HEK293 (cell line): ENCODE data around the gene ADAMTS12.

Experiments
- CTCF ChIA-PET: fragments of 350-600 bp; formaldehyde crosslinking; extraction: SDS; loops from one replicate; lab custom pipeline; 2021; ENCODE audit warnings: antibody characterized with exemption; lab: Yijun Ruan, JAX
- POLR2A ChIA-PET: fragments of 300-600 bp; formaldehyde crosslinking; extraction: SDS; loops from one replicate; lab custom pipeline; 2020; ENCODE audit warnings: antibody characterized with exemption, inconsistent platforms; lab: Yijun Ruan, JAX
- H3K27ac ChIP-seq: fragments of 200-500 bp; sonication (Bioruptor generic); 2 replicates; pipeline ENCODE4 v1.5.1; 2014; ENCODE audit warnings: low read depth, low read length, control low read depth, inconsistent platforms; ENCODE audit errors: extremely low read depth
- H3K36me3 ChIP-seq, 2 experiments: fragments of 200-500 bp in 1 of 2; sonication (Bioruptor generic) in 1 of 2; 1 replicate in 1 of 2; 2 replicates in 1 of 2; pipeline ENCODE4 v1.5.1; 2014 to 2017; ENCODE audit warnings: inconsistent platforms in 2 of 2, low read length in 2 of 2; ENCODE audit not compliant: control insufficient read depth in 2 of 2, insufficient read depth in 1 of 2
- H3K4me1 ChIP-seq: fragments of 200-500 bp; sonication (Bioruptor generic); 2 replicates; pipeline ENCODE4 v1.5.1; 2014; ENCODE audit warnings: mild to moderate bottlenecking, low read length, inconsistent platforms; ENCODE audit not compliant: control insufficient read depth, insufficient read depth
- H3K4me3 ChIP-seq: 2 replicates; pipeline ENCODE4 v1.5.1; 2011; ENCODE audit warnings: low read depth, mild to moderate bottlenecking, control low read depth, low read length, moderate library complexity
- H3K9me3 ChIP-seq: fragments of 200-500 bp; sonication (Bioruptor generic); 2 replicates; pipeline ENCODE4 v1.5.1; 2014; ENCODE audit warnings: low read depth, low read length, inconsistent platforms; ENCODE audit not compliant: control insufficient read depth, insufficient read depth
- BCL11B ChIP-seq: fragments of 450-650 bp; formaldehyde crosslinking; IDR thresholded peaks from 2 replicates; pipeline ENCODE4 v1.5.1; 2016; ENCODE audit warnings: low read depth, missing biosample characterization, missing genetic modification characterization
- HOXD13 ChIP-seq: sonication (generic); formaldehyde crosslinking; IDR thresholded peaks from 2 replicates; pipeline ENCODE4 v1.8.0; 2022; ENCODE audit warnings: missing genetic modification reagents, borderline replicate concordance
- KLF1 ChIP-seq: fragments of 450-650 bp; formaldehyde crosslinking; IDR thresholded peaks from 2 replicates; pipeline ENCODE4 v1.5.1; 2016; ENCODE audit warnings: missing biosample characterization, missing genetic modification characterization
- KLF8 ChIP-seq: fragments of 450-650 bp; formaldehyde crosslinking; IDR thresholded peaks from 2 replicates; pipeline ENCODE4 v1.5.1; 2016; ENCODE audit warnings: missing biosample characterization, missing genetic modification characterization
- MEIS1 ChIP-seq: sonication (generic); formaldehyde crosslinking; IDR thresholded peaks from 2 replicates; pipeline ENCODE4 v1.8.1; 2022; ENCODE audit warnings: missing genetic modification reagents, mild to moderate bottlenecking, borderline replicate concordance
- OSR2 ChIP-seq: fragments of 450-650 bp; formaldehyde crosslinking; IDR thresholded peaks from 2 replicates; pipeline ENCODE4 v1.5.1; 2016; ENCODE audit warnings: missing biosample characterization, missing genetic modification characterization
- OVOL3 ChIP-seq: fragments of 450-650 bp; formaldehyde crosslinking; IDR thresholded peaks from 2 replicates; pipeline ENCODE4 v1.5.1; 2016; ENCODE audit warnings: missing biosample characterization, missing genetic modification characterization
- PBX3 ChIP-seq: sonication (generic); formaldehyde crosslinking; IDR thresholded peaks from 2 replicates; pipeline ENCODE4 v1.8.1; 2022; ENCODE audit warnings: mild to moderate bottlenecking, moderate library complexity, missing genetic modification reagents
- SCRT1 ChIP-seq: fragments of 450-650 bp; formaldehyde crosslinking; IDR thresholded peaks from 2 replicates; pipeline ENCODE4 v1.5.1; 2016; ENCODE audit warnings: missing biosample characterization, missing genetic modification characterization, borderline replicate concordance
- SCRT2 ChIP-seq: fragments of 450-650 bp; formaldehyde crosslinking; IDR thresholded peaks from 2 replicates; pipeline ENCODE4 v1.5.1; 2016; ENCODE audit warnings: missing biosample characterization, missing genetic modification characterization
- SP7 ChIP-seq: fragments of 450-650 bp; formaldehyde crosslinking; IDR thresholded peaks from 2 replicates; pipeline ENCODE4 v1.5.1; 2016; ENCODE audit warnings: missing biosample characterization, missing genetic modification characterization
- TRIM28 ChIP-seq: IDR thresholded peaks from 2 replicates; pipeline ENCODE4 v1.6.1; 2011; ENCODE audit warnings: low read length, control low read depth, borderline replicate concordance
- YY1 ChIP-seq: fragments of 450-650 bp; formaldehyde crosslinking; IDR thresholded peaks from 2 replicates; pipeline ENCODE4 v1.5.1; 2018; ENCODE audit warnings: missing biosample characterization, missing genetic modification characterization
- ZNF174 ChIP-seq: fragments of 450-650 bp; formaldehyde crosslinking; IDR thresholded peaks from 2 replicates; pipeline ENCODE4 v1.5.0; 2017; ENCODE audit warnings: missing biosample characterization, mild to moderate bottlenecking, missing genetic modification characterization
- ZNF2 ChIP-seq: fragments of 450-650 bp; formaldehyde crosslinking; IDR thresholded peaks from 2 replicates; pipeline ENCODE4 v1.5.1; 2016; ENCODE audit warnings: missing biosample characterization, missing genetic modification characterization
- ZNF23 ChIP-seq: fragments of 450-650 bp; formaldehyde crosslinking; IDR thresholded peaks from 2 replicates; pipeline ENCODE4 v1.5.1; 2016; ENCODE audit warnings: missing biosample characterization, missing genetic modification characterization, borderline replicate concordance
- ZNF518A ChIP-seq: fragments of 450-650 bp; formaldehyde crosslinking; conservative IDR thresholded peaks from 2 replicates; pipeline ENCODE4 v1.5.1; 2016; ENCODE audit warnings: low read depth, missing biosample characterization, missing genetic modification characterization
- ZNF561 ChIP-seq: fragments of 450-650 bp; IDR thresholded peaks from 2 replicates; pipeline ENCODE4 v1.5.1; 2018; ENCODE audit warnings: missing biosample characterization, missing genetic modification characterization, borderline replicate concordance
- ZNF585B ChIP-seq: fragments of 450-650 bp; formaldehyde crosslinking; IDR thresholded peaks from 2 replicates; pipeline ENCODE4 v1.5.1; 2016; ENCODE audit warnings: missing biosample characterization, missing genetic modification characterization
- ZNF645 ChIP-seq: fragments of 450-650 bp; formaldehyde crosslinking; IDR thresholded peaks from 2 replicates; pipeline ENCODE4; 2016; ENCODE audit warnings: missing biosample characterization, missing genetic modification characterization
- ZNF677 ChIP-seq: fragments of 450-650 bp; IDR thresholded peaks from 2 replicates; pipeline ENCODE4 v1.5.0; 2018; ENCODE audit warnings: missing biosample characterization, mild to moderate bottlenecking, missing genetic modification characterization, moderate library complexity
- ZNF701 ChIP-seq: fragments of 450-650 bp; formaldehyde crosslinking; IDR thresholded peaks from 2 replicates; pipeline ENCODE4 v1.5.1; 2016; ENCODE audit warnings: missing biosample characterization, missing genetic modification characterization
- ZNF747 ChIP-seq: fragments of 450-650 bp; formaldehyde crosslinking; IDR thresholded peaks from 2 replicates; pipeline ENCODE4 v1.5.1; 2016; ENCODE audit warnings: missing biosample characterization, missing genetic modification characterization
- ZNF776 ChIP-seq: fragments of 450-650 bp; formaldehyde crosslinking; IDR thresholded peaks from 2 replicates; pipeline ENCODE4 v1.5.0; 2017; ENCODE audit warnings: missing biosample characterization, missing genetic modification characterization, borderline replicate concordance
- ZNF843 ChIP-seq: fragments of 450-650 bp; formaldehyde crosslinking; IDR thresholded peaks from 2 replicates; pipeline ENCODE4 v1.5.1; 2016; ENCODE audit warnings: missing biosample characterization, missing genetic modification characterization

ADAMTS12 gene

GRCh38 chr5:33738967-33739366 lies 152.8 kb downstream of the ADAMTS12 start:
- ChIA-PET POLR2A (no interaction called here), CTCF (no interaction called here)
- Histone ChIP-seq H3K9me3 (no peaks in the 10 kb centered on the region), H3K27ac (no peak overlapping the region), H3K4me1 (no peaks in the 10 kb centered on the region), H3K4me3 (no peak overlapping the region), H3K36me3 (no peaks in the 10 kb centered on the region)
- TF ChIP-seq KLF1 (no peak), TRIM28 (no peak)

- Histone ChIP-seq H3K36me3 (no peaks in the 10 kb centered on the region), H3K9me3 (no peaks in the 10 kb centered on the region), H3K4me3 (no peak overlapping the region), H3K4me1 (no peaks in the 10 kb centered on the region), H3K27ac (no peak overlapping the region)
- TF ChIP-seq ZNF747 (tag by site-specific recombination): no peak
- no peak for TF ChIP-seq ZNF677 (tag by site-specific recombination)
- no peak for TF ChIP-seq ZNF23 (tag by site-specific recombination)
- TF ChIP-seq ZNF843 (tag by site-specific recombination): no peak
- TF ChIP-seq ZNF701 (tag by site-specific recombination): no peak
- no peak for TF ChIP-seq ZNF585B (tag by site-specific recombination)
- TF ChIP-seq ZNF561 (tag by site-specific recombination): no peak
- no peak for TF ChIP-seq YY1
- TF ChIP-seq ZNF645 (tag by site-specific recombination): no peak
- TF ChIP-seq ZNF174 (tag by site-specific recombination): no peak
- TF ChIP-seq PBX3 (CRISPR knock-in tag): no peak
- TF ChIP-seq ZNF776 (tag by site-specific recombination): no peak
- TF ChIP-seq ZNF2: no peak
- TF ChIP-seq SP7 (tag by site-specific recombination): no peak
- TF ChIP-seq KLF8 (tag by site-specific recombination): no peak
- ChIA-PET CTCF (no interaction called here), POLR2A (no interaction called here)
These were observed 153.7 kb downstream of the ADAMTS12 start for GRCh38 chr5:33738097-33738496.

GRCh38 chr5:33737697-33738096 lies 154.1 kb downstream of the ADAMTS12 start:
- no peak for TF ChIP-seq SCRT2 (tag by site-specific recombination)
- no peak for TF ChIP-seq OSR2 (tag by site-specific recombination)
- no peak for TF ChIP-seq SP7 (tag by site-specific recombination)
- no peak overlapping the region for H3K27ac ChIP-seq
- H3K4me1 ChIP-seq: no peaks in the 10 kb centered on the region
- no peak overlapping the region for H3K4me3 ChIP-seq
- ChIA-PET POLR2A (no interaction called here), CTCF (no interaction called here)
- no peaks in the 10 kb centered on the region for H3K36me3 ChIP-seq
- no peaks in the 10 kb centered on the region for H3K9me3 ChIP-seq

- CTCF ChIA-PET: no interaction called here
- H3K9me3 ChIP-seq: no peaks in the 10 kb centered on the region
- TF ChIP-seq HOXD13 (CRISPR knock-in tag): no peak
- TF ChIP-seq ZNF518A: no peak
- TF ChIP-seq SCRT1 (tag by site-specific recombination): no peak
- no peak for TF ChIP-seq MEIS1 (CRISPR knock-in tag)
- TF ChIP-seq BCL11B: no peak
- TF ChIP-seq OVOL3: no peak
These were observed 154.5 kb downstream of the ADAMTS12 start for GRCh38 chr5:33737284-33737683.

More at GRCh38 chr5:33737284-33737683, 154.5 kb downstream of the ADAMTS12 start:
- Histone ChIP-seq H3K4me3 (no peak overlapping the region), H3K27ac (no peak overlapping the region), H3K4me1 (no peaks in the 10 kb centered on the region), H3K36me3 (no peaks in the 10 kb centered on the region)
- POLR2A ChIA-PET: no interaction called here
